HCT116 (cell line): ENCODE measurements around the gene DNMT3A. TPM values are rescaled to one million over a fixed set of nuclear protein-coding genes. Genes with fewer than 3 reads are reported as not detected.

Experiments
- ATAC-seq: fragments of 200-7000 bp; cut with Tn5 transposase; 2 replicates; pipeline ENCODE4 v1.9.1; 2020; ENCODE audit warnings: mild to moderate bottlenecking, moderate library complexity
- BruUV-seq: library from RNA; stranded (reverse); fragments of 400-500 nt; replicated peaks from 2 replicates; lab custom pipeline; 2021; lab: Mats Ljungman, UMichigan
- CTCF ChIA-PET: fragments of 300-600 bp; sonication (Branson Sonifier 250); formaldehyde crosslinking; loops from one replicate; lab custom pipeline; 2021; ENCODE audit warnings: antibody characterized with exemption; lab: Charles Lee
- POLR2A ChIA-PET: fragments of 300-600, 350-600 bp; sonication (Branson Sonifier 250); formaldehyde crosslinking; loops from one replicate; lab custom pipeline; 2021; ENCODE audit warnings: antibody characterized with exemption; lab: Charles Lee
- RAD21 ChIA-PET, 2 experiments: fragments of 300-600 bp; sonication (Branson Sonifier 250); formaldehyde crosslinking; loops; one replicate each; lab custom pipeline; 2023; ENCODE audit warnings: low total read pairs in 2 of 2; ENCODE audit not compliant: uncharacterized antibody in 2 of 2, unreplicated experiment in 2 of 2, low non-redundant PET in 1 of 2; lab: Charles Lee
- DNase-seq: peaks from one replicate; pipeline ENCODE4 v3.0.0-alpha.2; 2010; ENCODE audit warnings: low read depth, low spot score
- H2AFZ ChIP-seq: fragments of 200-600 bp; shearing (Covaris generic), sonication (generic); 2 replicates; pipeline ENCODE4 v1.6.1; 2017; ENCODE audit warnings: low read depth, mixed run types, mixed read lengths, antibody characterized with exemption, low read length; ENCODE audit not compliant: poor library complexity, severe bottlenecking
- H3K27ac ChIP-seq: 2 replicates; pipeline ENCODE4 v1.5.1; 2012; ENCODE audit warnings: low read depth, low read length
- H3K27me3 ChIP-seq: fragments of 200-600 bp; sonication (generic); 2 replicates; pipeline ENCODE4 v1.6.1; 2016; ENCODE audit warnings: mixed run types, low read length, mixed read lengths; ENCODE audit not compliant: insufficient read depth
- H3K36me3 ChIP-seq, 2 experiments: fragments of 200-500 bp in 1 of 2; fragments of 200-600 bp in 1 of 2; sonication (Bioruptor generic) in 1 of 2; sonication (generic) in 1 of 2; 2 replicates each; pipeline versions ENCODE4 v1.5.1 to v1.6.1; 2014 to 2016; ENCODE audit warnings: low read length in 2 of 2, inconsistent platforms in 1 of 2, mixed read lengths in 1 of 2, mixed run types in 1 of 2; ENCODE audit not compliant: insufficient read depth in 2 of 2, control insufficient read depth in 1 of 2
- H3K4me1 ChIP-seq, 2 experiments: fragments of 200-600 bp in 1 of 2; sonication (generic) in 1 of 2; 2 replicates each; pipeline versions ENCODE4 v1.5.1 to v1.6.1; 2012 to 2017; ENCODE audit warnings: low read length in 2 of 2, inconsistent platforms in 1 of 2, mild to moderate bottlenecking in 1 of 2, mixed read lengths in 1 of 2, mixed run types in 1 of 2, moderate library complexity in 1 of 2; ENCODE audit not compliant: insufficient read depth in 2 of 2, control insufficient read depth in 1 of 2
- H3K4me2 ChIP-seq: fragments of 200-600 bp; sonication (generic); 2 replicates; pipeline ENCODE4 v1.6.1; 2017; ENCODE audit warnings: mixed run types, low read length, mixed read lengths
- H3K4me3 ChIP-seq, 2 experiments: fragments of 200-600 bp in 1 of 2; sonication (generic) in 1 of 2; replicated peaks in 1 of 2; 2 replicates each; pipeline ENCODE4 v1.5.1; 2011 to 2016; ENCODE audit warnings: low read length in 2 of 2, control low read depth in 1 of 2, low read depth in 1 of 2, mild to moderate bottlenecking in 1 of 2, mixed read lengths in 1 of 2, mixed run types in 1 of 2
- H3K79me2 ChIP-seq: fragments of 200-600 bp; sonication (generic); 2 replicates; pipeline ENCODE4 v1.6.1; 2017; ENCODE audit warnings: mild to moderate bottlenecking, mixed run types, low read length, moderate library complexity, mixed read lengths; ENCODE audit not compliant: insufficient read depth
- H3K9ac ChIP-seq: fragments of 200-600 bp; sonication (generic); 2 replicates; pipeline ENCODE4 v1.6.1; 2016; ENCODE audit warnings: low read length, mixed read lengths
- H3K9me2 ChIP-seq: fragments of 200-600 bp; sonication (generic), shearing (Covaris generic); 2 replicates; pipeline ENCODE4 v1.6.1; 2017; ENCODE audit warnings: mixed run types, mild to moderate bottlenecking, moderate library complexity; ENCODE audit not compliant: insufficient read depth
- H3K9me3 ChIP-seq, 2 experiments: fragments of 200-500 bp in 1 of 2; fragments of 200-600 bp in 1 of 2; sonication (Bioruptor generic) in 1 of 2; sonication (generic) in 1 of 2; 2 replicates each; pipeline ENCODE4 v1.6.1; 2014 to 2017; ENCODE audit warnings: low read length in 2 of 2, mixed read lengths in 2 of 2, inconsistent platforms in 1 of 2, low read depth in 1 of 2, mild to moderate bottlenecking in 1 of 2, mixed run types in 1 of 2, moderate library complexity in 1 of 2; ENCODE audit not compliant: control insufficient read depth in 1 of 2, insufficient read depth in 1 of 2
- H4K20me1 ChIP-seq: fragments of 200-600 bp; sonication (generic), shearing (Covaris generic); 2 replicates; pipeline ENCODE4 v1.6.1; 2017; ENCODE audit warnings: mixed run types, mild to moderate bottlenecking, moderate library complexity; ENCODE audit not compliant: insufficient read depth
- CTCF ChIP-seq, 3 experiments: fragments of 200-600 bp in 1 of 3; sonication (generic) in 1 of 3; IDR thresholded peaks in 2 of 3; conservative IDR thresholded peaks in 1 of 3; 2 replicates each; pipeline ENCODE4 v1.5.1; 2012 to 2017; ENCODE audit warnings: low read depth in 2 of 3, low read length in 2 of 3, antibody characterized with exemption in 1 of 3, borderline replicate concordance in 1 of 3, control low read depth in 1 of 3, mild to moderate bottlenecking in 1 of 3, mixed read lengths in 1 of 3, mixed run types in 1 of 3, moderate library complexity in 1 of 3; ENCODE audit not compliant: insufficient read depth in 1 of 3
- EGR1 ChIP-seq: IDR thresholded peaks from 2 replicates; pipeline ENCODE4 v1.6.1; 2012; ENCODE audit warnings: low read depth
- EZH2phosphoT487 ChIP-seq: fragments of 200-600 bp; IDR thresholded peaks from 2 replicates; pipeline ENCODE4 v1.6.1; 2018; ENCODE audit warnings: antibody characterized with exemption, borderline replicate concordance
- POLR2A ChIP-seq: IDR thresholded peaks from 2 replicates; pipeline ENCODE4 v1.7.0; 2011; ENCODE audit warnings: borderline replicate concordance; ENCODE audit not compliant: insufficient read depth, insufficient read length; ENCODE audit errors: extremely low read depth
- POLR2AphosphoS5 ChIP-seq: IDR thresholded peaks from 2 replicates; pipeline ENCODE4 v1.6.1; 2011; ENCODE audit warnings: mild to moderate bottlenecking, low read depth, low read length, moderate library complexity
- SRF ChIP-seq: IDR thresholded peaks from 2 replicates; pipeline ENCODE4 v1.6.1; 2012; ENCODE audit warnings: low read depth
- TCF7L2 ChIP-seq: IDR thresholded peaks from 2 replicates; pipeline ENCODE4 v1.7.0; 2011; ENCODE audit warnings: borderline replicate concordance, inconsistent platforms; ENCODE audit not compliant: insufficient read depth, insufficient read length; ENCODE audit errors: extremely low read depth
- ZFX ChIP-seq: fragments of 450-650 bp; IDR thresholded peaks from 2 replicates; pipeline ENCODE4 v1.6.1; 2017
- intact Hi-C: fragments of 100-400 bp; cut with micrococcal nuclease; formaldehyde crosslinking; loops from 2 replicates; pipeline ENCODE4 v1.10.0; 2022
- total RNA-seq: library from RNA; stranded (reverse); gene quantifications from one replicate; pipeline ENCODE4 v1.2.1, GENCODE V29; 2021; ENCODE audit not compliant: unreplicated experiment

The DNMT3A gene
- total RNA-seq, 1 experiment from 2014 or later, result 14.3 TPM

GRCh38 chr2:25251422-25252273 lies 90.1 kb downstream of the DNMT3A start:
- no peak for TF ChIP-seq TCF7L2
- TF ChIP-seq POLR2A, result no peak
- no peak for TF ChIP-seq ZFX
- TF ChIP-seq EZH2phosphoT487, result no peak
- no peak for TF ChIP-seq CTCF (IDR thresholded peaks at IDR 0.05 in 2 of 3, conservative IDR thresholded peaks at IDR 0.05 in 1 of 3; ENCODE audit: borderline replicate concordance in 1 of 3, insufficient read depth in 1 of 3, low read depth in 2 of 3, low read length in 2 of 3)
- TF ChIP-seq SRF, result no peak
- no peak for TF ChIP-seq POLR2AphosphoS5
- no peak for TF ChIP-seq EGR1
- TF ChIP-seq, all 23 proteins: peak for 0
- intact Hi-C loops, result no loop called here
- no peak overlapping the region for H3K9ac ChIP-seq
- H3K27ac ChIP-seq, result no peak overlapping the region
- H4K20me1 ChIP-seq, result no peaks in the 10 kb centered on the region
- H3K36me3 ChIP-seq, result no peaks in the 10 kb centered on the region
- H3K9me2 ChIP-seq, result no peaks in the 10 kb centered on the region
- H3K4me1 ChIP-seq, result no peaks in the 10 kb centered on the region
- no peak for ATAC-seq
- no peak for DNase-seq
- no peaks in the 10 kb centered on the region for H3K9me3 ChIP-seq
- H3K4me2 ChIP-seq, result no peak overlapping the region
- ChIA-PET RAD21 (no interaction called here), CTCF (no interaction called here), POLR2A (no interaction called here)
- no peak overlapping the region for H2AFZ ChIP-seq
- H3K4me3 ChIP-seq, result no peak overlapping the region
- no TSS peak for BruUV-seq
- no peaks in the 10 kb centered on the region for H3K27me3 ChIP-seq
- no peaks in the 10 kb centered on the region for H3K79me2 ChIP-seq
